HG03139 (cell line): ENCODE results near the gene MRPS2.

ENCODE experiments used
- ATAC-seq: cut with Tn5 transposase; IDR thresholded peaks from one replicate; pipeline ENCODE4 v1.9.1; 2021; ENCODE audit not compliant: unreplicated experiment

Gene MRPS2

DNA sequence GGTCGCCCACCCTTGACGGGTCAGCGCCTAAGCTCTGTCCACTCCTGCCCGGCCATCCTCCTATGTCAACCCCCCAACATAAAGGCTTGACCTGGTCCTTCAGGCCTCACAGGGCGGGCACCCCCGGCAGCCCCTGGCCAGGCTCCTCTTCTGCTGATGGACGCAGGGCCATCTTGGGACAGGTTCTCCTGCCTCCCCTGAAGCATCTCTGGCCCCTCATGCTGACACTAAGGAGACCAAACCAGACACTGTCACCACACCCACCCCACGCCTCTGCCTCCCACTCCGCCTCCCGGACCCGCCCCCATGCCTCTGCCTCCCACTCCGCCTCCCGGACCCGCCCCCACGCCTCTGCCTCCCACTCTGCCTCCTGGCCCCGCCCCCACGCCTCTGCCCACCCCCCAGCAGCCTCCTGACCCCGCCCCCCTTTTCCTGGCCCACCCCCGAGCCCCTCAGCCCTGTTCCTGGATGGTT is 52.3 kb downstream of the MRPS2 start:
- no peak for ATAC-seq
